HepG2 (cell line): ENCODE measurements around the gene PSMD5. TPM values are rescaled to one million over a fixed set of nuclear protein-coding genes. Genes with fewer than 3 reads are reported as not detected.

Experiments used
- HNRNPK ChIP-seq: fragments of 200-400 bp; formaldehyde crosslinking; IDR thresholded peaks from 2 replicates; pipeline ENCODE4 v1.6.1; 2018; ENCODE audit warnings: low read length, low read depth, moderate library complexity, mild to moderate bottlenecking; ENCODE audit not compliant: poor library complexity, severe bottlenecking
- LCORL ChIP-seq, 2 experiments: fragments of 450-650 bp in 1 of 2; sonication (generic) in 1 of 2; formaldehyde crosslinking in 1 of 2; IDR thresholded peaks; 2 replicates each; pipeline versions ENCODE4 v1.5.0 to v1.6.1; 2017 to 2020; ENCODE audit warnings: antibody characterized with exemption in 1 of 2, missing genetic modification reagents in 1 of 2
- NFYC ChIP-seq: IDR thresholded peaks from 2 replicates; pipeline ENCODE4 v1.6.1; 2016; ENCODE audit warnings: missing genetic modification reagents, missing compliant biosample characterization
- ZBTB20 ChIP-seq: sonication (generic); formaldehyde crosslinking; IDR thresholded peaks from 2 replicates; pipeline ENCODE4 v1.8.1; 2023; ENCODE audit warnings: missing genetic modification reagents, low read depth, mild to moderate bottlenecking, borderline replicate concordance
- ZBTB8A ChIP-seq: sonication (generic); formaldehyde crosslinking; IDR thresholded peaks from 2 replicates; pipeline ENCODE4 v1.4.0; 2020; ENCODE audit warnings: mild to moderate bottlenecking, low read depth, missing genetic modification reagents, borderline replicate concordance
- ZNF124 ChIP-seq: sonication (generic); formaldehyde crosslinking; IDR thresholded peaks from 2 replicates; pipeline ENCODE4 v1.4.0; 2020; ENCODE audit warnings: missing genetic modification reagents
- ZNF382 ChIP-seq: sonication (generic); formaldehyde crosslinking; IDR thresholded peaks from 2 replicates; pipeline ENCODE4 v1.5.0; 2020; ENCODE audit warnings: missing genetic modification reagents, mild to moderate bottlenecking, borderline replicate concordance
- ZNF546 ChIP-seq: sonication (generic); formaldehyde crosslinking; conservative IDR thresholded peaks from 2 replicates; pipeline ENCODE4 v1.8.1; 2023; ENCODE audit warnings: mild to moderate bottlenecking, missing genetic modification reagents
- polyA plus RNA-seq, 8 experiments: library from polyadenylated mRNA; depleted of rRNA in 3 of 8; stranded (reverse) in 7 of 8; unstranded in 1 of 8; fragments of >200 nt; fragmentation: Illumina TruSeq in 4 of 8; extraction: Trizol in 4 of 8; gene quantifications; 2 replicates each; pipeline versions ENCODE4 v1.2.1 to v1.2.3, GENCODE V29; 2011 to 2016; ENCODE audit warnings: low read depth in 4 of 8, missing spikeins in 1 of 8, mixed read lengths in 1 of 8; ENCODE audit not compliant: insufficient read depth in 1 of 8
- total RNA-seq, 5 experiments: library from RNA; depleted of rRNA; stranded (reverse); fragments of >200 nt; fragmentation: Illumina TruSeq; extraction: Trizol; gene quantifications; 2 replicates each; pipeline ENCODE4 v1.2.3, GENCODE V29; 2016; ENCODE audit warnings: low read depth in 1 of 5
- TF ChIP-seq, protein P1 (sequence below): sonication (generic); formaldehyde crosslinking; IDR thresholded peaks from 2 replicates; pipeline ENCODE4 v1.4.0; 2020; ENCODE audit warnings: missing genetic modification reagents, borderline replicate concordance
- TF ChIP-seq, protein P2 (sequence below): sonication (generic); formaldehyde crosslinking; IDR thresholded peaks from 2 replicates; pipeline ENCODE4 v1.5.1; 2020; ENCODE audit warnings: missing genetic modification reagents, mild to moderate bottlenecking, borderline replicate concordance
- TF ChIP-seq, protein P3 (sequence below): sonication (generic); formaldehyde crosslinking; IDR thresholded peaks from 2 replicates; pipeline ENCODE4 v1.8.0; 2023; ENCODE audit warnings: mild to moderate bottlenecking, missing genetic modification reagents
- TF ChIP-seq, protein P4 (sequence below): sonication (generic); formaldehyde crosslinking; conservative IDR thresholded peaks from 2 replicates; pipeline ENCODE4 v1.8.0; 2022; ENCODE audit warnings: low read depth, missing genetic modification reagents
- TF ChIP-seq, protein P5 (sequence below): sonication (generic); formaldehyde crosslinking; IDR thresholded peaks from 2 replicates; pipeline ENCODE4 v1.5.0; 2020; ENCODE audit warnings: missing genetic modification reagents
- TF ChIP-seq, protein P6 (sequence below): sonication (generic); formaldehyde crosslinking; IDR thresholded peaks from 2 replicates; pipeline ENCODE4 v1.4.0; 2020; ENCODE audit warnings: missing genetic modification reagents, borderline replicate concordance
- TF ChIP-seq, protein P7 (sequence below): fragments of 450-650 bp; IDR thresholded peaks from 2 replicates; pipeline ENCODE4 v1.6.1; 2016

Gene PSMD5
- total and polyA plus RNA-seq, 2 of the 13 experiments (the other 11 are each of a cell fraction or from before 2014, with no cell fraction given) = 12.7 to 18.1 TPM

- TF ChIP-seq, protein P1, sequence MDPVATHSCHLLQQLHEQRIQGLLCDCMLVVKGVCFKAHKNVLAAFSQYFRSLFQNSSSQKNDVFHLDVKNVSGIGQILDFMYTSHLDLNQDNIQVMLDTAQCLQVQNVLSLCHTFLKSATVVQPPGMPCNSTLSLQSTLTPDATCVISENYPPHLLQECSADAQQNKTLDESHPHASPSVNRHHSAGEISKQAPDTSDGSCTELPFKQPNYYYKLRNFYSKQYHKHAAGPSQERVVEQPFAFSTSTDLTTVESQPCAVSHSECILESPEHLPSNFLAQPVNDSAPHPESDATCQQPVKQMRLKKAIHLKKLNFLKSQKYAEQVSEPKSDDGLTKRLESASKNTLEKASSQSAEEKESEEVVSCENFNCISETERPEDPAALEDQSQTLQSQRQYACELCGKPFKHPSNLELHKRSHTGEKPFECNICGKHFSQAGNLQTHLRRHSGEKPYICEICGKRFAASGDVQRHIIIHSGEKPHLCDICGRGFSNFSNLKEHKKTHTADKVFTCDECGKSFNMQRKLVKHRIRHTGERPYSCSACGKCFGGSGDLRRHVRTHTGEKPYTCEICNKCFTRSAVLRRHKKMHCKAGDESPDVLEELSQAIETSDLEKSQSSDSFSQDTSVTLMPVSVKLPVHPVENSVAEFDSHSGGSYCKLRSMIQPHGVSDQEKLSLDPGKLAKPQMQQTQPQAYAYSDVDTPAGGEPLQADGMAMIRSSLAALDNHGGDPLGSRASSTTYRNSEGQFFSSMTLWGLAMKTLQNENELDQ (CRISPR knock-in tag) = no peak
- TF ChIP-seq LCORL (IDR thresholded peaks at IDR 0.05) (no peak), LCORL (CRISPR knock-in tag; IDR thresholded peaks at IDR 0.05) (peak; percentile 80; the same call in 1 of the 2 replicates), ZBTB20 (CRISPR knock-in tag) (0 out of 2 replicates have a peak, but pooled peaks have one; percentile 22), ZBTB8A (CRISPR knock-in tag) (no peak), NFYC (CRISPR knock-in tag) (peak; percentile 50), ZNF124 (CRISPR knock-in tag) (peak; percentile 74), ZNF382 (CRISPR knock-in tag) (no peak), ZNF546 (CRISPR knock-in tag) (no peak; the same call in 1 of the 2 replicates), HNRNPK (peak; percentile 98)
- TF ChIP-seq, protein P2, sequence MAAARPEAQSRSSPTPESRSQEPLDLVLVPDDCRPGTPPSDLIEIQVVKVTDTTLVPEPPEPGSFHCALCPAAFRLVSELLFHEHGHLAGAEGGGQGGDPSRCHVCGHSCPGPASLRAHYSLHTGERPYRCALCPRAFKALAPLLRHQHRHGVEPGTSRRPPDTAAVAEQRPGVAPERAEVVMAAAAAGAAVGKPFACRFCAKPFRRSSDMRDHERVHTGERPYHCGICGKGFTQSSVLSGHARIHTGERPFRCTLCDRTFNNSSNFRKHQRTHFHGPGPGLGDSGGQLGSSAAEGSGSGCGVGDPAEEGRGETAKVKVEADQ = peak; percentile 95
- TF ChIP-seq, protein P3, sequence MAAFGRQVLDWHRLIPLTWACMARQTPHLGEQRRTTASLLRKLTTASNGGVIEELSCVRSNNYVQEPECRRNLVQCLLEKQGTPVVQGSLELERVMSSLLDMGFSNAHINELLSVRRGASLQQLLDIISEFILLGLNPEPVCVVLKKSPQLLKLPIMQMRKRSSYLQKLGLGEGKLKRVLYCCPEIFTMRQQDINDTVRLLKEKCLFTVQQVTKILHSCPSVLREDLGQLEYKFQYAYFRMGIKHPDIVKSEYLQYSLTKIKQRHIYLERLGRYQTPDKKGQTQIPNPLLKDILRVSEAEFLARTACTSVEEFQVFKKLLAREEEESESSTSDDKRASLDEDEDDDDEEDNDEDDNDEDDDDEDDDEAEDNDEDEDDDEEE = peak; percentile 53; the same call in 1 of the 2 replicates
- TF ChIP-seq, protein P4, sequence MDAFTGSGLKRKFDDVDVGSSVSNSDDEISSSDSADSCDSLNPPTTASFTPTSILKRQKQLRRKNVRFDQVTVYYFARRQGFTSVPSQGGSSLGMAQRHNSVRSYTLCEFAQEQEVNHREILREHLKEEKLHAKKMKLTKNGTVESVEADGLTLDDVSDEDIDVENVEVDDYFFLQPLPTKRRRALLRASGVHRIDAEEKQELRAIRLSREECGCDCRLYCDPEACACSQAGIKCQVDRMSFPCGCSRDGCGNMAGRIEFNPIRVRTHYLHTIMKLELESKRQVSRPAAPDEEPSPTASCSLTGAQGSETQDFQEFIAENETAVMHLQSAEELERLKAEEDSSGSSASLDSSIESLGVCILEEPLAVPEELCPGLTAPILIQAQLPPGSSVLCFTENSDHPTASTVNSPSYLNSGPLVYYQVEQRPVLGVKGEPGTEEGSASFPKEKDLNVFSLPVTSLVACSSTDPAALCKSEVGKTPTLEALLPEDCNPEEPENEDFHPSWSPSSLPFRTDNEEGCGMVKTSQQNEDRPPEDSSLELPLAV (CRISPR knock-in tag) = no peak
- TF ChIP-seq, protein P5, sequence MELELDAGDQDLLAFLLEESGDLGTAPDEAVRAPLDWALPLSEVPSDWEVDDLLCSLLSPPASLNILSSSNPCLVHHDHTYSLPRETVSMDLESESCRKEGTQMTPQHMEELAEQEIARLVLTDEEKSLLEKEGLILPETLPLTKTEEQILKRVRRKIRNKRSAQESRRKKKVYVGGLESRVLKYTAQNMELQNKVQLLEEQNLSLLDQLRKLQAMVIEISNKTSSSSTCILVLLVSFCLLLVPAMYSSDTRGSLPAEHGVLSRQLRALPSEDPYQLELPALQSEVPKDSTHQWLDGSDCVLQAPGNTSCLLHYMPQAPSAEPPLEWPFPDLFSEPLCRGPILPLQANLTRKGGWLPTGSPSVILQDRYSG (CRISPR knock-in tag) = no peak
- TF ChIP-seq, protein P6, sequence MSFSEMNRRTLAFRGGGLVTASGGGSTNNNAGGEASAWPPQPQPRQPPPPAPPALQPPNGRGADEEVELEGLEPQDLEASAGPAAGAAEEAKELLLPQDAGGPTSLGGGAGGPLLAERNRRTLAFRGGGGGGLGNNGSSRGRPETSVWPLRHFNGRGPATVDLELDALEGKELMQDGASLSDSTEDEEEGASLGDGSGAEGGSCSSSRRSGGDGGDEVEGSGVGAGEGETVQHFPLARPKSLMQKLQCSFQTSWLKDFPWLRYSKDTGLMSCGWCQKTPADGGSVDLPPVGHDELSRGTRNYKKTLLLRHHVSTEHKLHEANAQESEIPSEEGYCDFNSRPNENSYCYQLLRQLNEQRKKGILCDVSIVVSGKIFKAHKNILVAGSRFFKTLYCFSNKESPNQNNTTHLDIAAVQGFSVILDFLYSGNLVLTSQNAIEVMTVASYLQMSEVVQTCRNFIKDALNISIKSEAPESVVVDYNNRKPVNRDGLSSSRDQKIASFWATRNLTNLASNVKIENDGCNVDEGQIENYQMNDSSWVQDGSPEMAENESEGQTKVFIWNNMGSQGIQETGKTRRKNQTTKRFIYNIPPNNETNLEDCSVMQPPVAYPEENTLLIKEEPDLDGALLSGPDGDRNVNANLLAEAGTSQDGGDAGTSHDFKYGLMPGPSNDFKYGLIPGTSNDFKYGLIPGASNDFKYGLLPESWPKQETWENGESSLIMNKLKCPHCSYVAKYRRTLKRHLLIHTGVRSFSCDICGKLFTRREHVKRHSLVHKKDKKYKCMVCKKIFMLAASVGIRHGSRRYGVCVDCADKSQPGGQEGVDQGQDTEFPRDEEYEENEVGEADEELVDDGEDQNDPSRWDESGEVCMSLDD (CRISPR knock-in tag) = peak; percentile 76; the same call in 1 of the 2 replicates
- TF ChIP-seq, protein P7, sequence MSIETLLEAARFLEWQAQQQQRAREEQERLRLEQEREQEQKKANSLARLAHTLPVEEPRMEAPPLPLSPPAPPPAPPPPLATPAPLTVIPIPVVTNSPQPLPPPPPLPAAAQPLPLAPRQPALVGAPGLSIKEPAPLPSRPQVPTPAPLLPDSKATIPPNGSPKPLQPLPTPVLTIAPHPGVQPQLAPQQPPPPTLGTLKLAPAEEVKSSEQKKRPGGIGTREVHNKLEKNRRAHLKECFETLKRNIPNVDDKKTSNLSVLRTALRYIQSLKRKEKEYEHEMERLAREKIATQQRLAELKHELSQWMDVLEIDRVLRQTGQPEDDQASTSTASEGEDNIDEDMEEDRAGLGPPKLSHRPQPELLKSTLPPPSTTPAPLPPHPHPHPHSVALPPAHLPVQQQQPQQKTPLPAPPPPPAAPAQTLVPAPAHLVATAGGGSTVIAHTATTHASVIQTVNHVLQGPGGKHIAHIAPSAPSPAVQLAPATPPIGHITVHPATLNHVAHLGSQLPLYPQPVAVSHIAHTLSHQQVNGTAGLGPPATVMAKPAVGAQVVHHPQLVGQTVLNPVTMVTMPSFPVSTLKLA = no peak
Measured at GRCh38 chr9:120792898-120793765, 49.6 kb downstream of the PSMD5 start, which contains the start of gene FBXW2 (continued).
